CD4-positive, alpha-beta T cell treated with Interferon alpha-2 for 1 hour (primary cell): ENCODE data around the gene CAPN14.

Experiments used
- DNase-seq, 2 donors: peaks; one replicate each; pipeline ENCODE4 v3.0.0-alpha.2; 2020 to 2022

Gene CAPN14

GRCh38 chr2:31217465-31218200 is at the start of gene CAPN14:
Gene CAPN14 (minus strand): TSS chr2:31217515. CDS start chr2:31205447, 12,068 bp downstream.
- DNase-seq = no peak

- DNase-seq = no peak
Measured at GRCh38 chr2:31266804-31267203, 49.5 kb upstream of the CAPN14 start.

GRCh38 chr2:31265234-31265633 is 47.9 kb upstream of the CAPN14 start:
- no peak for DNase-seq

- DNase-seq = no peak
Measured at GRCh38 chr2:31263636-31264190, 46.4 kb upstream of the CAPN14 start.

- no peak for DNase-seq
Measured at GRCh38 chr2:31260870-31261269, 43.6 kb upstream of the CAPN14 start.

GRCh38 chr2:31259075-31259474 is 41.8 kb upstream of the CAPN14 start:
- DNase-seq = no peak

GRCh38 chr2:31258351-31258750 is 41.0 kb upstream of the CAPN14 start:
- DNase-seq = no peak

GRCh38 chr2:31256611-31257382 is 39.5 kb upstream of the CAPN14 start:
- DNase-seq = no peak

- no peak for DNase-seq
Measured at GRCh38 chr2:31255911-31256571, 38.7 kb upstream of the CAPN14 start.

- DNase-seq = no peak
Measured at GRCh38 chr2:31254237-31255203, 37.2 kb upstream of the CAPN14 start.

- no peak for DNase-seq
Measured at GRCh38 chr2:31253356-31254131, 36.2 kb upstream of the CAPN14 start.

- DNase-seq = no peak
Measured at GRCh38 chr2:31251851-31252250, 34.5 kb upstream of the CAPN14 start.

- no peak for DNase-seq
Measured at GRCh38 chr2:31251018-31251417, 33.7 kb upstream of the CAPN14 start.

GRCh38 chr2:31249009-31249690 is 31.8 kb upstream of the CAPN14 start:
- no peak for DNase-seq

GRCh38 chr2:31248139-31248538 is 30.8 kb upstream of the CAPN14 start:
- no peak for DNase-seq

GRCh38 chr2:31247711-31248110 is 30.4 kb upstream of the CAPN14 start:
- no peak for DNase-seq

- no peak for DNase-seq
Measured at GRCh38 chr2:31246184-31246852, 29.0 kb upstream of the CAPN14 start.

GRCh38 chr2:31244101-31244500 is 26.8 kb upstream of the CAPN14 start:
- DNase-seq = no peak

GRCh38 chr2:31243053-31243452 is 25.7 kb upstream of the CAPN14 start:
- DNase-seq = no peak

GRCh38 chr2:31241625-31242270 is 24.4 kb upstream of the CAPN14 start:
- no peak for DNase-seq
